Activated CD4-positive, alpha-beta T cell treated with anti-CD3 and anti-CD28 coated beads, Interleukin-2, Interleukin-6, amounts not matched to agents 100 ng/mL and 50 ng/mL, durations not matched to agents 16 hours and 8 hours (primary cell): ENCODE data around the gene CDC42EP5.

Source experiments
- DNase-seq: peaks from one replicate; pipeline ENCODE4 v3.0.0-alpha.2; 2020

The CDC42EP5 gene

GRCh38 chr19:54424201-54424600 lies 48.9 kb downstream of the CDC42EP5 start:
- DNase-seq: no peak

- DNase-seq: no peak
These were observed 51.0 kb downstream of the CDC42EP5 start for GRCh38 chr19:54422136-54422535.

DNA sequence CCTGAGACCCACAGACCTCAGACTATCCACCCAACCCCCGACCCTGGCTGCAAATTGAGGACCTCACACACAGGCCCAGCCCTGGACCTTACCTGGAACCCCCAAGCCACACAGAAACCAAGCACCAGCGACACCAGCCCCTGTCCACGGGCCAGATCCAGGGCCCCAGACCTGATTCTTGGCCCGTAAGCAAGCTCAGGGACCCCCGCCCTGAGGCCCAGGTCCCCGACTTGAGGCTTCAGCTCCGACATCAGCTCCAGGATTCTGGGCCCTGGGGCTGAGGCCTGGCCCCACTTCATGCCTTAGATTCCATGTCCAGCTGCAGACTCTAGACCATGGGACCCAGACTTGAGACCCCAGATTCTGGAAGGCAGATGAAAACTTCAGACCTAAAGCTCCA lies 51.6 kb downstream of the CDC42EP5 start:
- no peak for DNase-seq

DNA sequence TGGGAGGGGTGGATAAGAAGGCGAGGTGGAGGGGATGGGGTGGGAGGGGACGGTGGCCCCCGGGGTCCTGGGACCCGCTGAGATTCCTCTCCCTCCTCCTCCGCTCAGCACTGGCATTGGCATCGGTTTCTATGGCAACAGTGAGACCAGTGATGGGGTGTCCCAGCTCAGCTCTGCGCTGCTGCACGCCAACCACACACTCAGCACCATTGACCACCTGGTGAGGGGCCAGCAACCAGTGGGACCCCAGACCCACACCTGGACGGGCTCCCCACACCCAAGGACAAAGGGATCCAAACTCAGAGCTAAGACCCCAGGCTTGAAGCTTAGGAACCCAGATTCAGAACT lies 52.0 kb downstream of the CDC42EP5 start:
- no peak for DNase-seq

DNA sequence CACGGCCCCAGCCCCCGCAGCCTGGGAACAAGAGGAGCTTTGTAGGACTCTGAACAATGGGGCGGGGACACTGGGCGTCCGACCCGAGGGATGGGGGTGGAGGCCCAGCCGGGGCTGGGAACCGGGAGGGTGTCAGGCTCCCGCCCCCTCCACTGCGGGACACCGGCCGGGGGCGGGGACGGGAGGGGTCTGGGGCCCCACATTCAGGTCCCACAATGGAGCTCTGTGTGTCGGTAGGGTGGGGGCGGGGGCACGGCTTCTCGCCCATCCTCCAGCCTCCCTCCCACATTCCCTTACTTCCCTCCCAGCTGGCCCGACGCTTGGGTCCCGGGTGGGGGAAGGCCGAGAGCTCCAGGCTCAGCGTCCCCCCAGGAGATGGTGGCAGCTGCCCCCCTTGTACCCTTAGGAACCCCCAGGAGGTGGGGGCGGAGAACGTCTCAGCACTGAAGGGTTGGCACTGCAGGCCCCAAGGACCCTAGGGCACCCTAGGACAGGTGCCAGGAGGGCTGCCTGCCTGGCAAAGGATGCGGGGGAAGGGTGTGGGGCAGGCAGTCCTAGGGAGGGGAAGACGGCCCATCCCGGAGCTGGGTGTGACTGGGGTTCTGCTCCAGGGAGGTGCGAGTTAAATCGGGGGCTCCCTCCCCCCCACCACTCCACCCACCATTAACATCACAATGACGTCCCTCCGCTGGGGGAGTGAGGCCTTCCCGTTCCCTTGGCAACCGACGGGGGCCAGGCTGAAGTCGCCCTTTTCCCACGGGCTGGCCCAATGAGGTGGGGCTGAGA lies 52.5 kb downstream of the CDC42EP5 start:
- no peak for DNase-seq

DNA sequence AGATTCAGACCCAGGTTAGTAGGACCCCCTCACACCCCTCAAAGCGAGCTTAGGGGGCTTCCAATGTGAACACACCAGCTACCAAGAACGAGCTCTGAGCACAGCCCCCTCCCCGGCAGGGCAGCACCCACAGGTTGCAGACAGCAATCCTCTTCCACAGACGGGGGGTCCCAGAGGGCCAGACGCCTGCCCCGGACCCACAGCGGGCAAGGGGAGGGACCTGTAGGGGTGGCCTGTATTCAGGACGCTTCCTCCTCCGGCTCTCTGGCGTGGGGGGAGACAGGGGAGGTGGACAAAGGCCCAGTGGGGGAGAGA lies 53.1 kb downstream of the CDC42EP5 start:
- no peak for DNase-seq

DNA sequence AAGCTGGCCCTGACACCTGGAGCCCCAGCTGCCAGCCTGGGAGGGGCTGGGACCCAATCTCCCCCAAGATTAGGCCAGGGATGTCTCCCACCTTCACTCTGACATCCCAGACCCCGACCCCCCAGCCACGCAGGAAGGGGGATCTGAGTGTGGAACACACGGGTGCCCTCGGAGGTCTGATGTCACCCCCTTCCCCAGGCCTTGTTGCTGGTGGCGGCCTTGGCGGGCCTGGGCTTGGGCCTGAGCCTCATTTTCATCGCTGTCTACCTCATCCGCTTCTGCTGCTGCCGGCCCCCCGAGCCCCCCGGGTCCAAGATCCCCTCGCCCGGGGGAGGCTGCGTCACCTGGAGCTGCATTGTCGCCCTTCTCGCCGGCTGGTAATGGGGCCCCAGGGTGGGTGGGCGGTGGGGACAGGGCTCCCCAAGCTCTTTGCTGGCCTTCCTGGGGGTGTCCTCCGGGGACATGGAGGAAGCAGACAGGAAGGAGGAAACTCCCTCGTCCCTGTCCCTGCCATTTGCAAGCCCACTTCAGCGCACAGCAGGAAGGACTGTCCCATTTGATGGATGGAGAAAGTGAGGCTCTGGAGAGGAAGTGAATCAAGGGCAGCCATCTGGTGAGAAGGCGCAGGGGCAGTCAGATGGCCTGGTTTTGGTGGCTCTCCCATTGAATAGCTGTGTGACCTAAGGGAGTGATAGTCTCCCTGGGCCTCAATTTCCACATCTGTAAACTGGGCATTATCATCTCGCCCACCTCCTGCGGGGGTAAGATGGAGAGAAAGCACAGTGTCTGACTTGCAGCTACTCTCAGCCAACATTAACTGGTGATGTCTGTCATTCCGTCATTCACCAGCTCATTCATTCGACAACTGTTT lies 53.9 kb downstream of the CDC42EP5 start:
- no peak for DNase-seq

DNA sequence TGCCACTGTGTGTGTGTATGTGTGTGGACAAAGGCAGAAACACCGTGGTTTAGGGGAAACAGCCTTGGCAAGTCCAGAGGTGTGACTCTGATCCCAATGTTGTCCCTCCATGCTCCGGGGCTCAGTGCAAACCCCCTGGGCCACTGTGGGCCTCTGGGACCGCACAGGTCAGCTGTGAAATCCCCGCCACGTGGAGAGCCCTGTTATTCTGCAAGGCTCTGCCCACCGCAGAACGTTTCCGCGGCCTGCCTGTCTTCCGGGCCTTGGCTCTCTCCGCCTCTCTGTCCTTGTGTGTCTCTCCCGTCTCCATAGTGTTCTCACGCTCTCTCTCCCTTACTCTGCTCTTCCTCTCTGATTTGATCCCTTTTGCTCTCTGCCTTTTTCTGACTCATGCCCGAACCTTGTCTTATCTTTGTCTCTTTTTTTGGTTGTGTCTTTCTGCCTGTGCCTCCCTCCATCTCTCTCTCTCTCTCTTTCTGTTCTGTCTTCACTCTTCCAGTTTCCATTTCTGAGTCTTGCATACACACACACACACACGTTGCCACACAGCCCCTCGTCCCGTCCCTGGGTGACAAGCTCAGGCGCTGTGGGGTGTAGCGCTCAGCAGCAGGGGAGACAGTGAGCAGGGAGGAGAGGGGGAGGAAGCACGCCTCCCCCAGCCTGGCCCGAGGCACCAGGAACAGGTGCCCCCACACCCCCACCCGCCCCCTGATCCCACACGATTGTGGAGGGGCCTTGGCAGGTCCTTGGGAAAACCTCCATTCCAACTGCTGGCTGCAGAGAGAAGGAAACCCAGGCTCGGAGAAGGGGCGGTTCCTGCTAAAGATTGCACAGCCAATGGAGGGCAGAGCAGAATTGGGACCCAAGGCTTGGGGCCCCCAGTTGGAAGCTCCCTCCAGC lies 54.8 kb downstream of the CDC42EP5 start:
- peak; percentile 44 for DNase-seq

- no peak for DNase-seq
These were observed 56.2 kb downstream of the CDC42EP5 start for GRCh38 chr19:54416695-54417491.

DNA sequence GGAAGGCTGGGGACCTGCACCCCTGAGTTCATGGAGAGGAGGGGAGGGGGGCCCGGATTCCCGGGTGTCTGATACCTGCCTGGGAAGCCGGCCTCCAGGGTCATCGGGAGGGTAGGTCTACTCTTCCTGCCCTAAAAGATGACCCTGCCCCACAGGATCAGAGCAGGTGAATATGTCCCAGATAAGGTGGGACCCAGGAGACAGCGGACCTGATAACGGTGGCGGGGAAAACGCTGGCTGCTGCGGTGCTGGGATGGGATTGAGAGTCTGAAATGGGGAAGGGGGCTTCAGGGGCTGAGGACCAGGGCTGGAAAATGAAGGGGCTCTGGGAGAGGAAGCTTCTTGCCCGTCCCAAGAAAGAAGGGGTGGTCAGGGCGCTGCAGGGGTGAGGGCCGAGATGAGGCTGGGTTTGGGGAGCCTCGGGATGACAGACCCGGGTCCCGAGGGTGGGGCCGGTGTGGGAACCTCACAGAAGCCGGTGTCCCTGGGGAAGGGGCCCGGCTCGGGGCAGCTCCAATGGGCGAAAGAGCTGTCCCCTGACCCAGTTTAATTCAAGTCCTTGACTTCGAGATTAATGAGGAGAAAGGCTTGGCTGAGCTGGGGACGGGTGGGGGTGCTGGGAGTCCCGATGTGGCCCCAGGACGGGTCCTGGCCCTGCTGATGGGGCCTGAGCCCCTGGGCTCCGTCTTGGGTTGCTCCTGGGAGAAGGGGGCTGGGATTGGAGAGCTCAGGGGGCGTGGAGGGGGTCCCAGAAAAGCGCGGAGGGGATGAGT lies 57.0 kb downstream of the CDC42EP5 start:
- DNase-seq: no peak

GRCh38 chr19:54415208-54415900 lies 57.7 kb downstream of the CDC42EP5 start, which contains the start of gene TTYH1:
TSS of gene TTYH1 (plus strand) at chr19:54415464. CDS start at chr19:54415553, 89 bp downstream.
- DNase-seq: peak; percentile 24
